ENCODE measurements around the gene OGFOD3.

The OGFOD3 gene

DNA sequence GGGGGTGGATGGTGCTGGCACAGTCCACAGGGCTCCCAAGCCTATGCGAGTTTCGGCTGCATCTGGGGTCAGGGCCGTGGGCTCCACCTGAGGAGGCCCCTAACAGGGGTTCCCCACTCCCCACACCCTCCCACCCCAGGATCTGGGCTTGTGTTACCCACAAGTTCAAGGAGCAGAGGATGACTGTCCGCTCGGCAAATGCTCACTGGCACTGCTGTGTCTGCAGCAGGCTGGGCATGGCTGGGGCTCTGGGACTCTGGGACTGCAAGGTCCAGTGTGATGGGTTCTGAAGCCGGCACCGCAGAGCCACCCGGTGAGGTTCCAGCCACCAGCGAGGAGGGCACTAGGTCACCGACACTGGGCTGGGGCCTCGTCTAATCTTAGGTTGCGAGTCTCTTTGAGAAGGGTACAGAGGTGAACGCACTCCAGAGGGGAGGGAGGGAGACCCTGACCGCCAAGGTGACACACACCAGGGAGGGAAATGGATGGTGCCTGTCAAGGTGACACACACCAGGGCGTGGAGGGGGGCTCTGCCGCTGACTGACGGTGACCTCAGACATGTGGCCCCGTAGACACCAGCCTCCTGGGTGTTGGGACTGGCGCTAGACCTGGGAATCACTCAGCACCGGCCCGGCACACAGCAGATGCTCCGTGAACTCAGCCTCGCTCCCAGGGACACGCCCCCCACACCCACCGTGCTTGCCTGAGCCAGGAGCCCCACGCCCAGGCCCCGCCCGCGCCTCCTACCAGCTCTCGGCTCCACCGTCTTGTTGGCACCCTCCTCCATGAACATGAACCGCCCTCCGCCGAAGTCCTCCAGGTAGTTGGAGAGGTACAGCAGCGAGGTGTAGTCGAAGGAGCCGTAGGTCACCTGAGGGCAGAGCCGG is 20.7 kb downstream of the OGFOD3 start:
- TF ChIP-seq CTCF (IDR thresholded peaks at IDR 0.05; ENCODE audit: low read depth, low read length), result no peak
- Histone ChIP-seq H3K27me3 (no peaks in the 10 kb centered on the region), H3K36me3 (no peaks in the 10 kb centered on the region), H3K4me3 (ENCODE audit: low read depth, low read length) (no peak overlapping the region), H3K4me1 (peaks cover 14% of the 10 kb centered on the region), H3K9me3 (no peaks in the 10 kb centered on the region)
- no peak for DNase-seq

- Histone ChIP-seq H3K4me3 (ENCODE audit: low read depth, low read length) (no peak overlapping the region), H3K4me1 (peaks cover 14% of the 10 kb centered on the region), H3K36me3 (peaks cover 6% of the 10 kb centered on the region), H3K9me3 (no peaks in the 10 kb centered on the region), H3K27me3 (no peaks in the 10 kb centered on the region)
- no peak for DNase-seq
- no peak for TF ChIP-seq CTCF (IDR thresholded peaks at IDR 0.05; ENCODE audit: low read depth, low read length)
Measured at GRCh38 chr17:82396601-82397435, 21.6 kb downstream of the OGFOD3 start.

DNA sequence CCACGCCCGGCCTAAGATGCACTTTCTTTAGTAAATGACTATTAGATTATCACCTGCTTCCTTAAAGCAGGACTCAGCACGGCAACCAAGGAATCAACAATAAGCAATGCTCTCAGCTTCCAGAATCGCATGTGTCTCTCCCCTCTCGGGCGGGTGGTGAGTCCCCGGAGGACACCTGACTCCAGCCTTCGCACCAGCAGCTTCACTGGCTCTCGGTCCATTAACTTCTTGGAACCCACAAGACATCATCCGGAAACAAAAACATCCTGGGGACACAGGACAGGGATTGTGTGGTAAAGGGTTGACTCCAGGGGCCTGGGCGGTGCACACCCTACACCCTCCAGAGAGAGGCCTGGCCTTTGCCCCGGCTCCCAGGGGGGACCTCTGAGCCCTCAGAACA is 24.1 kb downstream of the OGFOD3 start:
- TF ChIP-seq CTCF (IDR thresholded peaks at IDR 0.05; ENCODE audit: low read depth, low read length), result no peak
- H3K9me3 ChIP-seq, result no peaks in the 10 kb centered on the region
- peaks cover 6% of the 10 kb centered on the region for H3K36me3 ChIP-seq
- H3K4me1 ChIP-seq, result peaks cover 3% of the 10 kb centered on the region
- DNase-seq, result no peak
- no peak overlapping the region for H3K4me3 ChIP-seq (ENCODE audit: low read depth, low read length)
- no peaks in the 10 kb centered on the region for H3K27me3 ChIP-seq

DNA sequence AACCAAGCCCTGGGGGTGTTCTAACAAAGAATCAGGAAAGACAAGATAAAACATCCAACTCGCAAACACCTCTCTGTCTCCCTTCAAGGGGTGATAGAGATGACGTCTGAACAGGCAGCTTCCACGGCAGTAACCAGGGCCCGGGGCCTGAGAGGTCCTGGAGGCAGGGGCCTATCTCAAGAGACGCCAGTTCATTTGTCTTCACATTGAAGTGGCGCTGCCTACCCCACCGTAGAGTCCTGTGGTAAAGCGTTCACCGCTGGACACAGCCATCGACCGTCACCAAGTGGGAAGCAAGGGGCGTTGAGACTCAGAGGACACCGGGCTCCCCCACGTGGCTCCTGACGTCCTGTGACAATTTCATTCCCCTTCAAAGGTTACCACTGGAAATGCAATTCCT is 25.4 kb downstream of the OGFOD3 start:
- TF ChIP-seq CTCF (IDR thresholded peaks at IDR 0.05; ENCODE audit: low read depth, low read length), result no peak
- H3K9me3 ChIP-seq, result no peaks in the 10 kb centered on the region
- H3K4me3 ChIP-seq (ENCODE audit: low read depth, low read length), result no peak overlapping the region

DNA sequence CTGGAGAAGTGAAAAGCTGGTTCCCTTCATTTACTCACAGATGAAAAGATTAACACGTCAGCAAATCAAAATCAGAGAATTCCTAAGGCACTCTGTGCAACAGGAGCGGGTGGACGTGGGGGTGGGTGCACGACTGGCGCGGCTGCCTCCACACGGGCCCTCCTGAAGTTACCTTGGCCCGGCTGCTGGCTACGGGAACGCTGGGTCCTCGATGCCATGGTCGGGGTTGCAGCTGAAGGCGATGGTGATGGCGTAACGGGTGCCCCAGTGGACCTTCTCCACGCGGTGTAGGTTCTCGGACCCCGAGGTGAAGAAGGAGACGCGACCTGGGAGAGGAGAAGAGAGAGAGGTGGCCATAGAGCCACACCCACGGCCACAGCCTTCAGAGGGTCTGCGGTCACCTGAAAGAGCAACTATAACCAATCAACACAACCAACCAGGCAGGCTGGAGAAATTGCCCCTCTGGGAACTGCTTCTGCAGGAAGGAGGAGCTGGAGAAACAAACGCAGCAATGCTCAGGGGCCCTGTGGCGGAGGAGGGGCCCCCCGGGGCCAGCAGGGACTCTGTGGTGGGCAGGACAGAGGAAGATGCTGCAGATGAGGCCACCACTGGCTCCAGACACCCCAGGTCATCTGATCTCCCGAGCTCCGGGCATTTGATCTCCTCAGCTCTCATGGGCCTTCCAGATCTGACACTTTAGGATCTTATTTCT is 26.0 kb downstream of the OGFOD3 start:
- no peak for DNase-seq
- no peaks in the 10 kb centered on the region for H3K27me3 ChIP-seq
- H3K9me3 ChIP-seq, result no peaks in the 10 kb centered on the region
- H3K4me1 ChIP-seq, result no peaks in the 10 kb centered on the region; the same call in 1 of the 2 replicates
- H3K4me3 ChIP-seq (ENCODE audit: low read depth, low read length), result no peak overlapping the region
- no peak for TF ChIP-seq CTCF (IDR thresholded peaks at IDR 0.05; ENCODE audit: low read depth, low read length)
- H3K36me3 ChIP-seq, result peaks cover 6% of the 10 kb centered on the region

More for the DNA sequence above, 25.4 kb downstream of the OGFOD3 start:
- no peaks in the 10 kb centered on the region; the same call in 1 of the 2 replicates for H3K4me1 ChIP-seq
- no peaks in the 10 kb centered on the region for H3K27me3 ChIP-seq
- DNase-seq, result no peak
- peaks cover 6% of the 10 kb centered on the region for H3K36me3 ChIP-seq
